Measurements from ENCODE around the gene TCF12. TPM values are rescaled to one million over a fixed set of nuclear protein-coding genes. Genes with fewer than 3 reads are reported as not detected.

The TCF12 gene
- polyA plus RNA-seq, 3 donors = 15.8 to 52.5 (median 27.6) TPM

- Histone ChIP-seq H3K79me2 (ENCODE audit: insufficient read depth, low read length) (peaks cover 95% of the 10 kb centered on the region), H4K20me1 (ENCODE audit: insufficient read depth, low read length) (peaks cover 51% of the 10 kb centered on the region), H3K4me1 (ENCODE audit: control insufficient read depth in 1 of 2, insufficient read depth in 2 of 2, low read length in 2 of 2) (no peaks in the 10 kb centered on the region), H3K27ac (ENCODE audit: low read depth in 1 of 2, low read length in 2 of 2) (no peak overlapping the region), H3K9me3 (replicated peaks in 1 of 2; ENCODE audit: control insufficient read depth in 1 of 2, insufficient read depth in 1 of 2, low read length in 2 of 2) (no peaks in the 10 kb centered on the region), H3K4me2 (replicated peaks; ENCODE audit: extremely low read depth, low read length, poor library complexity, severe bottlenecking) (no peak overlapping the region), H3K9ac (ENCODE audit: insufficient read depth, low read length, poor library complexity, severe bottlenecking) (no peak overlapping the region), H3K27me3 (ENCODE audit: control insufficient read depth in 2 of 2, insufficient read depth in 2 of 2, low read length in 2 of 2) (no peaks in the 10 kb centered on the region), H3K4me3 (replicated peaks in 1 of 3; ENCODE audit: low read depth in 2 of 3, low read length in 3 of 3) (no peak overlapping the region), H2AFZ (ENCODE audit: insufficient read depth, low read depth, low read length, poor library complexity, severe bottlenecking) (no peak overlapping the region), H3K36me3 (replicated peaks in 1 of 2; ENCODE audit: control insufficient read depth in 1 of 2, insufficient read depth in 2 of 2, low read length in 2 of 2) (peaks cover 25 to 66% of the 10 kb centered on the region in 2 donors)
- H3K36me3 Mint-ChIP-seq = peaks cover 49 to 65% of the 10 kb centered on the region in 2 donors
- no peak for TF ChIP-seq CTCF (IDR thresholded peaks at IDR 0.05)
- no peak overlapping the region for H3K4me3 Mint-ChIP-seq
- H3K4me1 Mint-ChIP-seq = peaks cover 21% of the 10 kb centered on the region
- no peaks in the 10 kb centered on the region for H3K27me3 Mint-ChIP-seq (ENCODE audit: low read depth in 3 of 3)
- no peak for DNase-seq
- no peaks in the 10 kb centered on the region for H3K9me3 Mint-ChIP-seq
- no peak overlapping the region for H3K27ac Mint-ChIP-seq
- intact Hi-C loops (cut with micrococcal nuclease) = no loop called here
These were observed 11.0 kb downstream of the TCF12 start for GRCh38 chr15:56929399-56929798.

- no peak for DNase-seq
- Histone ChIP-seq H3K4me1 (ENCODE audit: control insufficient read depth in 1 of 2, insufficient read depth in 2 of 2, low read length in 2 of 2) (no peaks in the 10 kb centered on the region), H3K79me2 (ENCODE audit: insufficient read depth, low read length) (peaks cover 95% of the 10 kb centered on the region), H3K27ac (ENCODE audit: low read depth in 1 of 2, low read length in 2 of 2) (no peak overlapping the region), H3K4me2 (replicated peaks; ENCODE audit: extremely low read depth, low read length, poor library complexity, severe bottlenecking) (no peak overlapping the region), H3K4me3 (replicated peaks in 1 of 3; ENCODE audit: low read depth in 2 of 3, low read length in 3 of 3) (no peak overlapping the region), H3K27me3 (ENCODE audit: control insufficient read depth in 2 of 2, insufficient read depth in 2 of 2, low read length in 2 of 2) (no peaks in the 10 kb centered on the region), H3K9me3 (replicated peaks in 1 of 2; ENCODE audit: control insufficient read depth in 1 of 2, insufficient read depth in 1 of 2, low read length in 2 of 2) (peaks cover 0 to 1% of the 10 kb centered on the region in 2 donors), H3K9ac (ENCODE audit: insufficient read depth, low read length, poor library complexity, severe bottlenecking) (no peak overlapping the region), H2AFZ (ENCODE audit: insufficient read depth, low read depth, low read length, poor library complexity, severe bottlenecking) (no peak overlapping the region), H4K20me1 (ENCODE audit: insufficient read depth, low read length) (peaks cover 57% of the 10 kb centered on the region), H3K36me3 (replicated peaks in 1 of 2; ENCODE audit: control insufficient read depth in 1 of 2, insufficient read depth in 2 of 2, low read length in 2 of 2) (peaks cover 23 to 66% of the 10 kb centered on the region in 2 donors)
- Mint-ChIP-seq H3K9me3 (peaks cover 0 to 4% (median 0%) of the 10 kb centered on the region in 7 donors), H3K4me1 (peaks cover 21% of the 10 kb centered on the region), H3K36me3 (peaks cover 51 to 64% of the 10 kb centered on the region in 2 donors), H3K4me3 (no peak overlapping the region), H3K27ac (no peak overlapping the region), H3K27me3 (ENCODE audit: low read depth in 3 of 3) (no peaks in the 10 kb centered on the region)
- intact Hi-C loops (cut with micrococcal nuclease) = no loop called here
- TF ChIP-seq CTCF (IDR thresholded peaks at IDR 0.05) = no peak
- WGBS (ENCODE audit: insufficient coverage) = 100% methylated on average over 2 of the region's 3 CpGs
These were observed 11.5 kb downstream of the TCF12 start for GRCh38 chr15:56929933-56930332.

All from CD14-positive monocyte (primary cell).